Stromal cell of bone marrow (primary cell): ENCODE data around the gene HSPA12A.

Experiments
- DNase-seq: peaks from one replicate; pipeline ENCODE4 v3.0.0-alpha.2; 2012; ENCODE audit warnings: low read depth

The HSPA12A gene, protein sequence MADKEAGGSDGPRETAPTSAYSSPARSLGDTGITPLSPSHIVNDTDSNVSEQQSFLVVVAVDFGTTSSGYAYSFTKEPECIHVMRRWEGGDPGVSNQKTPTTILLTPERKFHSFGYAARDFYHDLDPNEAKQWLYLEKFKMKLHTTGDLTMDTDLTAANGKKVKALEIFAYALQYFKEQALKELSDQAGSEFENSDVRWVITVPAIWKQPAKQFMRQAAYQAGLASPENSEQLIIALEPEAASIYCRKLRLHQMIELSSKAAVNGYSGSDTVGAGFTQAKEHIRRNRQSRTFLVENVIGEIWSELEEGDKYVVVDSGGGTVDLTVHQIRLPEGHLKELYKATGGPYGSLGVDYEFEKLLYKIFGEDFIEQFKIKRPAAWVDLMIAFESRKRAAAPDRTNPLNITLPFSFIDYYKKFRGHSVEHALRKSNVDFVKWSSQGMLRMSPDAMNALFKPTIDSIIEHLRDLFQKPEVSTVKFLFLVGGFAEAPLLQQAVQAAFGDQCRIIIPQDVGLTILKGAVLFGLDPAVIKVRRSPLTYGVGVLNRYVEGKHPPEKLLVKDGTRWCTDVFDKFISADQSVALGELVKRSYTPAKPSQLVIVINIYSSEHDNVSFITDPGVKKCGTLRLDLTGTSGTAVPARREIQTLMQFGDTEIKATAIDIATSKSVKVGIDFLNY

DNA sequence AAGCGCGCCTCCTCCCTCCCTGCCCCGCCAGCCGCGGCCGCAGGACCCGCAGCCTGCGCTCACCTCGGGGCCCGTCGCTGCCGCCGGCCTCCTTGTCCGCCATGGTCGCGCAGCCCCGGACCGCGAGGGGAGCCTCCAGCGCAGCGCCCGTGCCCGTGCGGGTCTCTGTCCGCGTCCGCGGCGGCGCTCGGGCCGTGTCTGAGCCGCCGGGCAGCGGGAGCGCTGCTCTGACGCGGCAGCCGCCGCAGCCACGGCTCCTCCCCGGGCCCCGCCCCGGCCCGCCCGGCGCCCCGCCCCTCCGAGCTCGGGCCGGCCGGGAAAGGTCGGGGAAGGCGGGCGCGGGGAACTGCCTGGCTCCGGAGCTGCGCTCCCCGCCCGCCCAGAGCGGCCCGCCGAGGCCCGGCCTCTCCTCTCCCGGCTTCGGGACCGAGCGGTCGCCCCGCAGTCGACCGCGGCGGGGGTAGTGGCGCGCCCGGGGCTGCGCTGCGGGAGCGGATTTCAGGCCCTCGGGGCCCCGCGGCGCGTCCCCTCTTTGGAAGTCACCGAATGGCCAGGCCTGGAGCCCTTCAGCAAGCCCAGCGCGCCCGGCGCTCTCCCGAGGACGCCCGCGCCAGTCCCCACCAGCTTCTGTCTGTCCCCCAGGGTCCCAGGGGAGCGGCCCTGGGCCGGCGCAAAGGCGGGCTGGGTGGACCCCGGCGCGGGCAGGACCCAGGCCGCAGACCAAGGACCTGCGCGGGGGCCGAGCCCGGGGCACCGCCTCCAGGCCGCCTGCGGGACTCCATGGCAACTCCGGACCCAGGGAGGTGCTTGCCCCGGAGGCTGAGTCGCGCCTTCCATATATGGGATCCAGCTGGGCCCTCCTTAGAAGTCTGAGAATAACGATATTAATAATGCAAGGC, at the start of gene HSPA12A:
Gene HSPA12A (minus strand): TSS at position 200 of the 899 bp plus-strand sequence. CDS start 97 bp downstream, at position 103.
- peak; percentile 83 for DNase-seq

DNA sequence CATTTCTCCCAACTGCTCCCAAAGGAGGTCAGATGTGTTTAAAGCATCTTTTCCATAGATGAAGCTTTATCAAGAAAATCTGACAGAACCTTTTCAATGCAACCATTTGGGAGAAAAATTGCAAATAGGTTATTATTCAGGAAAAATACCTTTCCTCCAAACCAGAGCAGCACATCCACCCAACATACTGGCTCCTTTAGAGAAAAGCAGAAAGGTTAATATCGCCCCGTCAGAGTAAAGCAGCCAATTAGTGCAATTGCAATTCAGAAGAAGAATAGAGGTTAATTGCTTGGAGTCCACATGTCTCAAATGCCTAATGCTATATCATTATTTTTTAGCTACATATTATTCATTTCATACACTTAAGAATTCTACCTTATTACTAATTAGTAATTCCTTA, 48.9 kb upstream of the HSPA12A start:
- DNase-seq = no peak

DNA sequence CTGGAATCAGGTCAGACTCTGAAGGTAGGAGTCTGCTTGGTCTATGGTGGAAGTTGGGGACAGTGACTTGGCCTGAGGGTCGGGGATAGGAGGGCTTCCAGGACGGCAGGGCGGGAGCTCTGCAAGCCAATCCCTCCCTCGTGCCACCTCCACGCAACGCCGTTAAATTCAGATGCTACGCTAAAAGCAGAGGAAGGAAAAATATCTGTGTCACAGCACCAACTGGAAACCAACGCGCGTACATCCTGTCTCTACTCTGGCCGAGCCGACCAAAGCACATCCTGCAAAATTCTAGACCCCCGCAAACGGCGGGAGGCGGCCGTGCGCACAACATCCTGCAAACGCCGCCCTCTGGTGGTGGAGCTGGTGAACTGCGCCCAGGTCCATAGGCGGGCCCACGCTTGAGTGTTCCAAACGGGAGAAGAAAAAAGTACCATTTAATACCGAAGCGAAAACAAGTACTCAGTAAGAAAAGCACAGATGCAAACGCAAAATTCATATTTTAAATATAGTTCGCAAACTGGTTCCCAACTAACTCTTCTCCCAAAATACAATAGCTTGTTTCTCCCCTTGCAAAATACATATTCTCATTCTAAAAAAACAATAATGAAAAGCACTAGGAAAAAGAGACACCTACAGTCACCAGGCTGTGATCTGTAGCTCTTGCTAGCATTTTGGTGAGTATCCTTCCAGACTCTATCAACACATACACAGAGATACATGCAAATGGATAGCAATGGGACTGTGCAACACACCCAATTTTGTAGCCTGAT, 45.7 kb upstream of the HSPA12A start:
- DNase-seq = no peak

DNA sequence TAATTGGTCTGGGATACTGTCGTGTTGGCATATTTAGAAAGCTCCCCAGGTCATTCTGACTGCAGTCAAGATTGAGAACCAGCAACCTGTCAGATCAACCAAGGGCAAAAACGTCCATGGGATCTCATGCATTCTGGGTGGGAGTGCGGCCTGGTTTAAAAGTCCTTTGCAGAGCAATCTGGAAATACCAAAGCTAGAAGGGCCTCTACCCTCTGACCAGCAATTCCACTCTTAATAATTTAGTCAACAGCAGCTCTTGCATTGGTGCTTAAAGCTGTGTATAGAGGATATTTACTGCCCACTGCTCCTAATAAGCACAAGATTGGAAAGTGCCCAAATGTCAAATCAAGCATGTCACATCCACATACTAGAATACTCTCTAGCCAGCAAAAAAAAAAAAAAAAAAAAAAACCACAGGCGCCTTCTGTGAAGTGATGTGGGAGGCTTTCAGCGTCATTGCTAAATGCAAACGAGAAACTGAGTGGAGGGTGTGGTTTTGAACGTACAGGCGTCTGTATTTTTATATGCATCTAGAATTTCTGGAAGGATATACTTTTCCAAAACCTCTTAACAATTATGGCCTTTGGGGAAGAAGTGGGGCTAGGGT, 44.8 kb upstream of the HSPA12A start:
- no peak for DNase-seq

DNA sequence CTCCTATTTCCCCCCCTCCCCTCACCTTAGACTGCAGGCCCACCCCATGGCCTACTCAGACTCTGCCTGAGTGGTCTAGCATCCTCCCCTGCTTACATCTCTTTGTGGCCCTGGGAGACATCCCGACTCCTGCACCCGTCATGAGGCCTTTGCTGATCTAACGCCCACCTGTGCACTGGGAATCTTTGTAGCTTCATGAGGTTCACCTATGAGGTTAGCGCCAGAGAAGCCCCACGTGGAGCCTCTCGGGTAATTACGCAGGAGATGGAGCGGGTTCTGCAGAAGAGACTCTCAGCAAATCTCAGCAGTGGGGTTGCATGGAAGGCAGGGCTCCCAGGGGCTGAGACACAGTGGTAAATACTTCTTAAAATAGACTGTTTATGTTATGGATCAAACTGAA, 43.5 kb upstream of the HSPA12A start:
- DNase-seq = no peak

DNA sequence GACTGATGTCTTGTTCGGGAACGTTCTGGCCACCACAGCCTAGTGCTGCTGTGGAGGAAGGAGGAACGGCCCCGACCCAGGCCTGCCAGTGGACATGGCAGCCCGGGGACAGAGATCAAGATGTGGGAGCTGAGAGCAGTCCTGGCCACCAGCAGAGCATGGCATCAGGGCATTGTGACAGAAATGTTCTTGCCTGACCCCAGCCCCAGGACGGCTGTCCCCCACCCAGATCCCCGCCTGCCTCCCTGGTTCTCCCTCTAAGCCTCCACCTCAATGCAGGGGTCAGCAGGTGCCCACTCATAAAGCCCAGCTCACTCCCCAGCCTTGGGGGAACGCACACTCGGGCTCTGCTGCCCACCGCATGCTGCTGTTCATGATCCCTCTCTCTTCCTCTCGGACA, 42.9 kb upstream of the HSPA12A start:
- DNase-seq = no peak

DNA sequence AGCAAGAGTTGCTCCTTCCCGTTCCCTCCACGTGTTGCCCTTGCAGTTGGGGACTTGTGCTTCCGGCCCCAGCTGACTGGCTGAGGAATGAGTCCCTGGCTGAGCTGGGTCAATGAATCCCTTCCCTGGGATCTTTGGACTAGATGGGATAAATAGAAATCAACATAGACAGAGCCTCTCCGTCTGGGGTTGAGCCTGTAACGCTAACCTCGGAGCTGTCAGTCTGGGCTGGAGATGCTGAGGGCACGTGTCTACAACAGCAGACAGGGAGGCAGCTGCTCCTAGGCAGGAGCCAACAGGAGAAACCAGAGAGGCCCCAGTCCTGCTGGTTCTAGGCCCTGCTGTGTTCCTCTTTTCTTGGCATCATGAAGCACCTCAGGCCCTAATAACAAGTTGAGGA, 42.3 kb upstream of the HSPA12A start:
- no peak for DNase-seq

DNA sequence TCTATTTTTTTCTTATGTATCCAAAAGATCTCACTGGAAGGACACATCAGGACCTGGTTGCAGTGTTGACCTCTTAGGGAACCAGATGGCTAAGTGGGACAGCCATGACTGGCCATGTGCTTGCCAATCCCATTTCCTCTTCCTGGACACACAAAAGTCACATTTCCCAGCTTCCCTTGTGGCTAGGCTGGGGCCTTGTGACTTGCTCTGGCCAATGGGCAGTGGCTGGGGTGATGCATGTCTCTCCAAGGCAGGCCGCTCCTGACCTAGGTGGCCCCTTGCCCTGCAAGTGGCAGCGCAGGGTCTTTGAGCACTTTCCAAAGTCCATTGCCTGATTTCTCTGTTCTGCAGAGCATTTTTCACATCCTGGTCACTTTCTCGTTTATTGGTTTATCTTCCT, 41.7 kb upstream of the HSPA12A start:
- no peak for DNase-seq

DNA sequence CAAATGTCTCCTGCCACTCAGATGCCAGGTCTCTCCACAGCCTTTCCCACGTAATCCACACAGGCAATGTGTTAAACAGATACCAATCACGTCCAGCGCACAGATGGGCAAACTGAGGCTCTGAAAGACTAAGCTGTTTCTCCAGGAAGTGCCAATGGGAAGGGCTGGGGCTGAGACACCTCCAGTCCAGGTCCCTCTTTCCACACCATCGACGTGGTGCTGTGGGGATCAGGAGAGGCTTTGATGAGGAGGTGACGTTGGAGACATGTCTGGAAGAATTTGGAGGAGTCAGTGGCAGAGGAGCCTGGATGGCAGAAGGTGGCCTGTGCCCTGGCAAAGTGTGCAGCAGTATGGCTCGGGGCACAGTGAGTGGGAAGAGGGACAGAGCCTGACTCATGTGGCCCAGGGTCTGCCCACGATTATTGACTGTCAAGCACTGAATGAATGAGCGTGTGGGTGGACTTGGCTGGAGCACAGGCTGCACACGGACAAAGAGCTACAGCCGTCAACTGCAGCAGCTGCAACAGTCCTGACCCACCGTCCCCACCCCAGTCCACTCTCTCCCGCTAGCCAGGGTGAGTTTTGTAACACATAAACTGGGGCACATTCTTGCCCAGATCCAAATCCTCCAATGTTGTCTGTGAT, 40.8 kb upstream of the HSPA12A start:
- no peak for DNase-seq

DNA sequence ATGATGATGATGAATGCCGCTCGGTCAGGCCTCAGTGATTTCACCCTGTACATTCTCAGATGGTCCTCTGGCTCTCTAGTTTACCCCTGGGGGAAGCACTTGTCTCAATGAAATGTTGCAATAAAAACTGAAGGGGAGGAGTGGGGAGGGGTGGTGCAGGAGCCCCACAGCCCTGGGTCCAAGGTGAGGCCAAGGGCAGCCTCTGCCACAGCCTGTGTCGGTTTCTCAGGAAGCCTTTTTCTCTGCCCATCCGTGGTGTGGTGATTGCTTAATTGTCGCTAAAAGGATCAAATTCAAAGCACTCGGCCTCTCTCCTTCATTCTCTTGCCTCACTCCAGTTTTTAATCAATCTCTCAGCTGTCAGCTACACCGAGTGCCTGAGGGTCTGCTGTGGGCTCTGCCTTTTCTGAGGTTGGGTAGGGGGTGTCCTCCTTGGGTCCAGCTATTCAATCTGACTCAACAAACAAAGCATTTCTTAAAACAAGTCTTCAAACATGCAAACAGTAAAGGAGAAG, 39.1 kb upstream of the HSPA12A start:
- DNase-seq = no peak

DNA sequence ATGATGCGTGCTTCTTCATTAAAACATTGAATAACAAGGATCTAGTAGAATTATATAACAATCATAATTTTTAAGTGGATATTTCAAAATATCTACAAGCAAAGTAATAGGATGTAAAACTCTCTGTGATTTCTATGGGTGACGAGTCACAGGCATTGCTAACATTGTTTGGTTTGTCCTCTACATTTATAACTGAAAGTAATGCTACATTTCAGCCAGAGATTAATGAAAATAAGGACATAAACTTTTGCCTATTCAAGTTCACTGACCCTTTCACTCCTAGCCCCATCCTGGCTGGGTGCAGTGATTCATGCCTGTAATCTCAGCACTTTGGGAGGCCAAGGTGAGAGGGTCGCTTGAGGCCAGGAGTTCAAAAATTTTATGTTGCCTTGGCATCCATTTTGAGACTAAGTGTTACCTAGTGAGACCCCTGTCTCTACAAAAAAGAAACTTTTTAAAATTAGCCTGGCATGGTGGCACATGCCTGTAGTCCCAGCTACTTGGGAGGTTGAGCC, 38.4 kb upstream of the HSPA12A start:
- no peak for DNase-seq

DNA sequence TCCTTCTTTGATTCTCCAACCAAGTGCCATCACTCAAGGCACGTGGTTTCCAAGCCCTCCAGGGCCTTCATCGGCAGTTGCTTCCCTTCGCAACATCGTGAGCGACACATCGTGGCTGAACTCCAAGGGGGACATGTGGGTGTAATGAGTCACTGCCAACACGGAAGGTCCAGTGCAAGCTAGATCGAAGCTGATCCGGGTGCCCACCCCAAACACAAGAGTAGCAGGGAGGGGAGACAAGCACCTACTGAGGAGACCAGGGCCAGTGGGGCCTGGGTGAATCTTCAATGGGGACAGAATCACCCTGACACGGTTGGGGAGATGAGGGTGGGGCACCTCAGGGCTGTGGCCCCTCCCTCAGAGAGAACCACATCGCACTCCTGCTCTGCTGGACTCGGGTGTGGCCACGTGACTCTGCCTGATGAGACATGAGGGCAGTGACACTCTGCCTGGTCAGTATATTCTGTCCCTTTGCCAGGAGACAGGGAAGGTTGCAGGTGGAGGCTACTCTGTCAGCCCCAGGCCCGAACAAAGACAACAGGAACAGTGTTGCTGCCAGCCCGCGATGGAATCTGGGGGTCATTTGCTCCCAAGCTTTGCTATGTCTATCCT, 36.8 kb upstream of the HSPA12A start:
- DNase-seq = no peak

DNA sequence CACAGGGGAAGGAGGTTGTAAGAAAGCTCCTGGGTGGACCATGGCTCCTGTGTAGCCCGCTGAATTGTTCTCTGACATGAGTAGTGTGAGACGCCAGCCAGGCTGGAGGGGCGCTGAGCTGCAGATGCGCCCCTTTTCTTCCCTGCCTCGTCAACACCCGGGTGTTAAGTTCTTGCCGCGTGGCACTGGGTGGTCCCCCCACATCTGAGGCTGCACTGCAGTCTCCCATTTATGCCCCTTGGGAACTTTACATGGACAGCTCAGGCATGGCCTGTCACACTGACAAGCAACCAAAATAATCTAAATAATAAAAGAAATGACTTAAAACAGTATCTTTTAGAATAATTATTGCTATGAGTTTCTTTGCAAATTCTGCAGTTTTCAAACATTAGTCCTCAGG, 34.6 kb upstream of the HSPA12A start:
- no peak for DNase-seq

DNA sequence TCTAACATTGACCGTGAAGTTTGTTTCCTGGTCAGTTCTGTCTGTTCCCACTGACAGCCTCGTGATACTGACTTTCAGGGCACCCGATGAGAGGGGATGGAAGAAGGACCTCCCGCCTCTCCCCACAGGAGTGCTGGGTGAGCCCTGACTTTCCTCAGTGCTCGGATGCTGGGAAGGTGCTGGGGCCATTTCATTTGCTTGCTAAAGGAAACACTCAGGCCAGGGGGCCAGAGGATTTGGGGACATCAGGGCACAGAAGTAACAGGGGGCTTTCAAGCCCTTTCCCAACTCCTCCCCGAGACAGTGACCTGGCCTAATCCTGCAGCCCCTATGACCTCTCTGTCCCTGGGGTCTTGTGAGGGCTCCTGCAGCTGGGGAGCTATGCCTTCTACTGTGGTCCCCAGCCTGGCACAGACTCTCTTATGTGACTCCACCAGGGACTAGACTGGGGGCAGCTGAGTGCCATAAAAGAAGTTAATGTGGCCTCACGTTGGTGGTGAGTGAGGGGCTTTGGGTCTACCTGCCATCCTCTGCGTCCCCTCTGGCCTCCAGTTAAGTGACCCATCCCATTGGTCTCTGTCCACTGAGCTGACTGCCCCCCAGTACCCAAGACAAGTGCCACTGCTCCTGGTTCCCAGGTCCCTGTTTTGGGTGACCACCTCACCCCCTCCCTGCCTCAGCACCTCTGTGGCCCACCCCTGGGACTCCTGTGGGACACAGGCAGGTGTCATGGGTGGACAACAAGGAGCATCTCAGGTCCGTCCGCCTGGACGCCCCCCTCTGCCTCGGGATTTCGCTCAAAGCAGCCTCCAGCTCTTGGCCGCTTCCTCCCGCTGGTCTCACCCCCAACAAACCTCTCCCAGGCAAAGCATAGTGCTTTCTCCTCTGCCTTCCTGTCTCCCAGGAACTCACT, 33.4 kb upstream of the HSPA12A start:
- DNase-seq = no peak

DNA sequence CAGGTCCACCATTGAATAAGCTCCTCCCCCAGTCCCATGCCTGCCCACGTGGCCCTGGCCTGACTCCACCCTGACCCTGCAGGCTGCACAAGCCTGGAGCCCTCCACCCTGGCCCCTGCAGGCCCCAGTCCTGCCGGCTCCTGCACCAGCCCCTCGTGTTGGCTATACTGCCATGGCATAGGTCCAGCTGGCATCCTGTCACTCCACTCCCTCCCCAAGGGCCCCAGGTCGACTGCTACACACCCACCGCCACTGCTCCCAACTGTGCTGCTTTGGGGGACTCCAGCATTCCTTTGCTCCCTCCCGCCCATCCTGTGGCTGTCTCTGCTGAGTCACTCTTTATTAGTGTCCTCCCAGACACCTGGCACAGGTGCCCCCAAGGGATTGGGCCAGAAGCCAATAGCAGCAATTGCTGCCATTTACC, 32.4 kb upstream of the HSPA12A start:
- no peak for DNase-seq

DNA sequence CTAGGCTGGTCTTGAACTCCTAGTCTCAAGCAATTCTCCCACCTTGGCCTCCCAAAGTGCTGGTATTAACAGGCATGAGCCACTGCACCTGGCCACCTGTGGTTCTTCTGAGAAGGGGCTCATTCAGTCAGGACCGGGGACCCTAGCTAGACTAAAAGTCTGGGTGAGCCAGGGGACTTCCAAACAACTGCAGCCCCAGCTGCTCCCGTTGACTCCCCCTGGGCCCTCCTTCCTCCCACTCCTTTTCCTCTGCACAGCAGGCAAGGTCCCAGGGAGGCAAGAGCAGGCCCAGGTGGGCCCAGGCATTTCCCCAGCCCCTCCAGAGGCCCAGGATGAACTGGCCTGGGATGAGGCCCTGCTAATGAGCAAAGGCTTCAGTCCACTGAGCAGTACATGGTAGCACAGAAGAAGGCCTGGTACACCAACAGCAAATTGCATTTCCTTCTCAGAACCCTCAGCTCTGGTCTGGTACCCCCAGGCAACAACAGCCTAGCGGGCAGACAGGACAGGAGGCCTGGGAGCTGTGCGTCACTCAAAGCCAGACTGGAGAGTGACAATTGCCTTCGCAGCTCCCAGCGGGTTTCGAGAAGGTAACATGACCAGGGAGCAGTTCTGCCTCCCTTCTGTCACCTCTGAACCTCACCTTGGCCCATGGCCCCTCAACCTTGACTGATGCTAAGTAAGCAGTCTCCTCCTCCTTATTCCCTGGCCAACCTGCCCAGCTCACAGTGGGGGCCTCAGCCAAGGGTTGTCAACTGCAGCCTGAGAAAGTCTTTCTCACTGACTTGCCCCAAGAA, 30.7 kb upstream of the HSPA12A start:
- no peak for DNase-seq

DNA sequence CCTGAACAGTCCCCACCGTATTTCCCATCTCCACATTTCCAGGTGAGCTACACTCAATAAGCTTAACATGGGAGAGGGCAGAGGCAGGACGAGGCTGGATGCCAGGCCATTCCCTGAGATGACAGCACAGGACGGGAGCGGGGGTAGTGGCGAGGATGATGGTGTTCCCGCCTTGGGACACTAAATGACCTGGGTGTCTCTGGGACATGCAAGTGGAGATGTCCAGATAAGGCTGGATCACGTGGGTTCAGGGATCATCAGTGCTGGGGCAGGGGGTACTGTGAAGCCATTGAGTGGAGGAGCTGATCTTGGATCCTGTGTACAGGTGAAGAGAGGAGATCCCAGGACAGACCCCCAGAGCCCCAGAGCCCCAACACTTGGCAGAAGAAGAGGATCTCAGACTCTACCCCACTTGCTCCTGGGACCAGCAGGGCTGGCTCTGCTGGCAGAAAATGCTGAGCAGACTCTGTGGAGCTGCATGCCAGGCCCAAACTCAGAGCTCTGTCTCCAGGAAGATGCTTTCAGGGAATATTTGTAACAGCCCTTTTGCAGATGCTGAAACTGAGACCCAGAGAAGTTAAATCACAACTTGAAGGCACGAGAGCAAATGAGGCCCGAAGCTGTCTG, 29.7 kb upstream of the HSPA12A start:
- DNase-seq = no peak
